Measurements from ENCODE around the gene BACH2. TPM values are rescaled to one million over a fixed set of nuclear protein-coding genes. Genes with fewer than 3 reads are reported as not detected.

Gene BACH2
- total RNA-seq, 4 donors from 2014 or later, result 8.5 to 20.0 (median 13.3) TPM

DNA sequence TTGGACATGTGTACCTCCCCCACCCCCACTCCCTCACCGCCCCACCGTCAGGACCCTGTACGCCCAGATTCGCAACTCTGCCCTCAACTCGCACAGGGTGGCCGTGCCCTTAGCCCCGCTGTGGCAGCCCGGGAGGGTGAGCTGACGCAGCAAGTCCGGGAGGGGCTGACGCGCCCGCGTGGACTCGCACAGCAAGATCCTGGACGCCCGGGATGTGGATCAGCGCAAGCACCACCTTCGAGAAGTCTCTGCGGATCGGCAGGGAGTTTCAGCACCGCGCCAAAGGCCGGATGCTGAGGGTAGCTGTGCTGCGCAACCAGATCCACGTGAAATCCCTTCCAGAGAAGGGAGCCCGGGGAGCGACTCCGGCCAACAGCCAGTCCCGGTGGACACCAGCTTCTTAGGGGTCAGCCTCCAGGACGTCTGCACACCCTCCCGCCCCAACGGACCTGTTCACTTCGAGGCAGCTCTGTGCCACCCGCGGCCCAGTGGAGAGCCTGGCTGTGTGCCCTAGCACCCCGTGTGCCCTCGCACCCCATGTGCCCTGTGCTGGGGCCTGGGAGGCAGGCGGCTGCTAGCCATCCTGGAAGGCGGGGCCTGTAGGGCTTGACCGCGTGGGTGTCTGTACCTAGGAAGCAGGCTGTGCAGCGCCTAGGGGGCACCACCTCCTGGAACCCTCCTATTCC, 409.0 kb downstream of the BACH2 start:
- Histone ChIP-seq H3K27ac (no peak overlapping the region), H3K36me3 (no peaks in the 10 kb centered on the region), H3K4me3 (no peak overlapping the region), H3K4me1 (no peaks in the 10 kb centered on the region), H3K9me3 (no peaks in the 10 kb centered on the region), H3K27me3 (peaks cover 35% of the 10 kb centered on the region)
- 32% methylated on average over 12 of the region's 43 CpGs for WGBS
- TF ChIP-seq POLR2AphosphoS5 (IDR thresholded peaks at IDR 0.05) (no peak), EP300 (IDR thresholded peaks at IDR 0.05) (no peak), POLR2A (IDR thresholded peaks at IDR 0.05) (no peak)
- TF ChIP-seq, protein P1, sequence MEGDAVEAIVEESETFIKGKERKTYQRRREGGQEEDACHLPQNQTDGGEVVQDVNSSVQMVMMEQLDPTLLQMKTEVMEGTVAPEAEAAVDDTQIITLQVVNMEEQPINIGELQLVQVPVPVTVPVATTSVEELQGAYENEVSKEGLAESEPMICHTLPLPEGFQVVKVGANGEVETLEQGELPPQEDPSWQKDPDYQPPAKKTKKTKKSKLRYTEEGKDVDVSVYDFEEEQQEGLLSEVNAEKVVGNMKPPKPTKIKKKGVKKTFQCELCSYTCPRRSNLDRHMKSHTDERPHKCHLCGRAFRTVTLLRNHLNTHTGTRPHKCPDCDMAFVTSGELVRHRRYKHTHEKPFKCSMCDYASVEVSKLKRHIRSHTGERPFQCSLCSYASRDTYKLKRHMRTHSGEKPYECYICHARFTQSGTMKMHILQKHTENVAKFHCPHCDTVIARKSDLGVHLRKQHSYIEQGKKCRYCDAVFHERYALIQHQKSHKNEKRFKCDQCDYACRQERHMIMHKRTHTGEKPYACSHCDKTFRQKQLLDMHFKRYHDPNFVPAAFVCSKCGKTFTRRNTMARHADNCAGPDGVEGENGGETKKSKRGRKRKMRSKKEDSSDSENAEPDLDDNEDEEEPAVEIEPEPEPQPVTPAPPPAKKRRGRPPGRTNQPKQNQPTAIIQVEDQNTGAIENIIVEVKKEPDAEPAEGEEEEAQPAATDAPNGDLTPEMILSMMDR (IDR thresholded peaks at IDR 0.05), result no peak
- DNase-seq (ENCODE audit: low spot score in 2 of 2), result no peak

DNA sequence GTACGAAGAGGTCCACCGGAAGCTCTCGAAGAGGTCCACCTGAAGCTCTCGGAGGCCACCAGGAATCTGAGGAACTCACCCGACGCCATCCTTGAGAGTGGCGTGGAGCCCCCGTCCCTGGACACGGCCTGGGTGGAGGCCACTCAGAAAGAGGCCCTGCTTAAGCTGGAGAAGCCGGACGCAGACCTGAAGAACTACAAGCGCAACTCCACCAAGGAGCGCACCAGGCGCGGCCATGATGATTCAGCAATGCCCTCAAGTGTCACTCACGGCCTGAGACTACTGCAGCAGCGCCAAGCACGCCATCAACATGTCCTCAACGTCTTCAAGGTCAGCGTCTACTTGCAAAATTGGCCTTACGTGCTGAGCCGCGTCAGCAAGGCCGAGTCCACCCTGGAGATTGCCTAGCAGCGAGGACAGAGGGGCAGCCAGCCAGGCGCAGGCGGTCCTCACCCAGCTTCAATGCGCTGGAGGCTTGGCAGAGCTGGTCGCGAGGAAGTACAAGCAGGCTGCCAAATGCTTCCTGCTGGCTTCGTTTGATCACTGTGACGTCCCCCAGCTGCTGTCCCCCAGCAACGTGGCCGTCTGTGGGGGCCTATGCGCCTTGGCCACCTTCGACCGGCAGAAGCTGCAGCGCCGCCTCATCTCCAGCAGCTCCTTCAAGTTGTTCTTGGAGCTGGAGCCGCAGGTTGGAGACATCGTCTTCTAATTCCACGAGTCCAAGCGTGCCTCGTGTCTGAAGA, 410.1 kb downstream of the BACH2 start:
- Histone ChIP-seq H3K27me3 (peaks cover 26% of the 10 kb centered on the region), H3K27ac (no peak overlapping the region), H3K4me1 (no peaks in the 10 kb centered on the region), H3K9me3 (no peaks in the 10 kb centered on the region), H3K36me3 (no peaks in the 10 kb centered on the region), H3K4me3 (no peak overlapping the region)
- TF ChIP-seq POLR2A (IDR thresholded peaks at IDR 0.05), result no peak
- DNase-seq (ENCODE audit: low spot score in 2 of 2), result no peak
- WGBS, result 95% methylated on average over 36 of the region's 44 CpGs
